Measurements from ENCODE around the gene COBLL1.
"Not testable (repeated sequence)": the region's sequence is repeated elsewhere in the genome, so short reads cannot be mapped to it uniquely, and the experiment has no call there.

COBLL1 gene

GRCh38 chr2:164869420-164869772, 27.8 kb upstream of the COBLL1 start:
- no peak overlapping the region for H3K4me3 ChIP-seq (replicated peaks; ENCODE audit: low read depth, low read length)
- TF ChIP-seq, protein P1, sequence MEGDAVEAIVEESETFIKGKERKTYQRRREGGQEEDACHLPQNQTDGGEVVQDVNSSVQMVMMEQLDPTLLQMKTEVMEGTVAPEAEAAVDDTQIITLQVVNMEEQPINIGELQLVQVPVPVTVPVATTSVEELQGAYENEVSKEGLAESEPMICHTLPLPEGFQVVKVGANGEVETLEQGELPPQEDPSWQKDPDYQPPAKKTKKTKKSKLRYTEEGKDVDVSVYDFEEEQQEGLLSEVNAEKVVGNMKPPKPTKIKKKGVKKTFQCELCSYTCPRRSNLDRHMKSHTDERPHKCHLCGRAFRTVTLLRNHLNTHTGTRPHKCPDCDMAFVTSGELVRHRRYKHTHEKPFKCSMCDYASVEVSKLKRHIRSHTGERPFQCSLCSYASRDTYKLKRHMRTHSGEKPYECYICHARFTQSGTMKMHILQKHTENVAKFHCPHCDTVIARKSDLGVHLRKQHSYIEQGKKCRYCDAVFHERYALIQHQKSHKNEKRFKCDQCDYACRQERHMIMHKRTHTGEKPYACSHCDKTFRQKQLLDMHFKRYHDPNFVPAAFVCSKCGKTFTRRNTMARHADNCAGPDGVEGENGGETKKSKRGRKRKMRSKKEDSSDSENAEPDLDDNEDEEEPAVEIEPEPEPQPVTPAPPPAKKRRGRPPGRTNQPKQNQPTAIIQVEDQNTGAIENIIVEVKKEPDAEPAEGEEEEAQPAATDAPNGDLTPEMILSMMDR (IDR thresholded peaks at IDR 0.05; ENCODE audit: low read depth, low read length, missing control alignments) = no peak
- DNase-seq (ENCODE audit: extremely low read depth, low read depth) = no peak

GRCh38 chr2:164868563-164869419, 27.2 kb upstream of the COBLL1 start:
- no peak overlapping the region for H3K4me3 ChIP-seq (replicated peaks; ENCODE audit: low read depth, low read length)
- DNase-seq (ENCODE audit: extremely low read depth, low read depth) = no peak
- TF ChIP-seq, protein P1 (IDR thresholded peaks at IDR 0.05; ENCODE audit: low read depth, low read length, missing control alignments) = no peak

DNA sequence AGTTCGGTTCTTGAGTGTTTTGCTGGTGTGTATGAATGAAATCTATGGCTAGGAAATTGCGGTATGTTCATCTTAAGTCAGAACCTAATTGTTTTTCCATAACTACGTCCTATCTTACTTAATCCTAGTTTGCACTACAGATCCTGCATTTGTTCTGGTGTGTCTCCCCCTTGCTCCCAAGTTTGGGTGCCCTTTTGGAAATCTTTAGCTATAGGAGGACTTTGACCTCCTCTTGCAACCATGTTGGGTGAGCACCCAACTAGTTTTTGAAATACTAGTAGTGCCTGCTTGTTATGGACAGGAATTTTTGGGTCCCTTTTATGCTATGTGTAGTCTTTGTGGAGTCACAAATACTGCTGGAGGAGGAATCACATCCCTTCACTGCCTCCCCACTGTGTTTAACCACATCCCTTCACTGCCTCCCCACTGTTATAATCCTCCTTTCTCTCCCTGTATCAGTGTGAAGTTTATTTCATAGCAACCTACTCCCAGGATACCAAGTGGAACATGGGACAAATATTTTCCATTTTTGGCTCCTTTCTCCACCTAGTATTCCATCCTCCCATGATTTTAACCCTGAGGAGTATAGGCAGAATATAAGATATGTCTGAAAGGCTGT, 26.3 kb upstream of the COBLL1 start:
- TF ChIP-seq, protein P1 (IDR thresholded peaks at IDR 0.05; ENCODE audit: low read depth, low read length, missing control alignments) = no peak
- DNase-seq (ENCODE audit: extremely low read depth, low read depth) = no peak
- no peak overlapping the region for H3K4me3 ChIP-seq (replicated peaks; ENCODE audit: low read depth, low read length)

DNA sequence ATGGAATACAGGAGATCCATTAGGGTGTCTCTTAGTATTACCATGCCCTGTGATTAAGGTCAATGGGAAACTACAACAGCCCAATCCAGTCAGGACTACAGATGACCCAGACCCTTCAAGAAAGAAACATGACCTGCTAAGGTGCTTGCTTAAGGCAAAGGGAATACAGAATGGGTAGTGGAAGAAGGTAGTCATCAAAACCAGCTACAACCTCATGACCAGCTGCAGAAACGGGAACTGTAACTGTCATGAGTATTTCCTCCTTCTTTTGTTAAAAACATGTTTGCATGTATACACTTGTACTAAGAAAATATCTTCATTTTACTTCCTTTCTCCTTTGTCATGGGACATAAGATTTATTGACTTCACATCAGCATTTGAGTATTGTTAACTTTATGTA, 24.8 kb upstream of the COBLL1 start:
- DNase-seq (ENCODE audit: extremely low read depth, low read depth); H3K4me3 ChIP-seq (replicated peaks; ENCODE audit: low read depth, low read length): not testable (repeated sequence)

DNA sequence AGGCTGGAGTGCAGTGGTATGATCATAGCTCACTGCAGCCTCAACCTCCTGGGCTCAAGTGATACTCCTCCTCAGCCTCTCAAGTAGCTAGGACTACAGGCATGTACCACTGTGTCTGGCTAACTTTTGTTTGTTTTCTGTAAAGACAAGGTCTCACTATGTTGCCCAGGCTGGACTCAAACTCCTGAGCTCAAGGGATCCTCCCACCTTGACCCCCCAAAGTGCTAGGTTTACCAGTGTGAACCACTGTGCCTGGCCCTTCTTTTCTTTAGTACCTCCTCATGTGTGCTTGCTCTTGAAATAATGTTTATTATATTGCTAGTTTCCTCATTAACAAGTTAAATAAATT, 19.0 kb upstream of the COBLL1 start:
- DNase-seq (ENCODE audit: extremely low read depth, low read depth) = no peak
- TF ChIP-seq, protein P1 (IDR thresholded peaks at IDR 0.05; ENCODE audit: low read depth, low read length, missing control alignments) = no peak
- no peak overlapping the region for H3K4me3 ChIP-seq (replicated peaks; ENCODE audit: low read depth, low read length)

- not testable (repeated sequence) for H3K4me3 ChIP-seq (replicated peaks; ENCODE audit: low read depth, low read length); DNase-seq (ENCODE audit: extremely low read depth, low read depth)
Observed at GRCh38 chr2:164859906-164860693, 18.5 kb upstream of the COBLL1 start.

GRCh38 chr2:164859251-164859818, 17.7 kb upstream of the COBLL1 start:
- H3K4me3 ChIP-seq (replicated peaks; ENCODE audit: low read depth, low read length) = no peak overlapping the region
- no peak for DNase-seq (ENCODE audit: extremely low read depth, low read depth)
- TF ChIP-seq, protein P1 (IDR thresholded peaks at IDR 0.05; ENCODE audit: low read depth, low read length, missing control alignments) = no peak
